NCI-H128 (cell line): Measurements from ENCODE around the gene HOXB6.

Source experiments
- DNase-seq: peaks from one replicate; lab custom pipeline; 2025; ENCODE audit not compliant: unreplicated experiment; lab: John Stamatoyannopoulos, UW

The HOXB6 gene

DNA sequence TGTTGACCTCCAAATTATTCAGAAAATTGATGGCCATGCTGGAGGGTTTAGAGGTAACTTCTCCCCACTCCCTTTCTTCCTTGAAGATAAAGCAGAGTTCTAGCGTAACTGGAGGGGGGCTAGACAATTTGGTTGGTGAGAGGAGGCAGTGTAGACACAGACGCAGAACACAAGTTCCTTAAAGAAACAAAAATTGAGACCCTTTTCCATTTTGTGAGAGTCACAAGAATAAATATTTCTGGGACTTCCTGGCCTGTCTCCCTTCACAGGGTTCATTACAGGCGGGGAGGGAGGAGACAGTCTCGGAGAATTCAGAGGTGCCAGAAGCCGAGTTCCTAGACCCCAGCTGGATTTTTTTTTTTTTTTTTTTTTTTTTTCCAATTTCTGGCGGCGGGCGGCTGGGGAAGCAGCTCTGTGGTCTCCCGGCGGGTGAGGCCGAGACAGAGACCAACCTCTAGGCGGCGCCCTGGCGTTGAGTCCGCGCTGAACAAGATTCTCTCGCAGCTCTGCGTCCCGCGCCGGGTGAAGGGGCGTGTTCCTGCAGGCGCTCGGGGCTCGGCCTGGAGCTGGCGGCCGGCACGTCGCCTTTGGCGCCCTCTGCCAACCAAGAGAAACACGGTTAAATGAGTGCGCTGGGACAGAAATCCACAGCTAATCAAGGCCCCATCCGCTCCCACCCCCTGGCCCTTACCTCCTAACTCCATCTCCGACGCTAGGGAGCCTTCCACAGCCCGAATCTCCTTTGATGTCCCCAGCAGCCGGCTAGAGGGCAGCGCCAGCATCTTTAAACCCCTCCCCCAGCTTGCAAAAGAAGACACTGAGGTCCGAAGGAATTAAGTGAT is 31.6 kb upstream of the HOXB6 start:
- no peak for DNase-seq

DNA sequence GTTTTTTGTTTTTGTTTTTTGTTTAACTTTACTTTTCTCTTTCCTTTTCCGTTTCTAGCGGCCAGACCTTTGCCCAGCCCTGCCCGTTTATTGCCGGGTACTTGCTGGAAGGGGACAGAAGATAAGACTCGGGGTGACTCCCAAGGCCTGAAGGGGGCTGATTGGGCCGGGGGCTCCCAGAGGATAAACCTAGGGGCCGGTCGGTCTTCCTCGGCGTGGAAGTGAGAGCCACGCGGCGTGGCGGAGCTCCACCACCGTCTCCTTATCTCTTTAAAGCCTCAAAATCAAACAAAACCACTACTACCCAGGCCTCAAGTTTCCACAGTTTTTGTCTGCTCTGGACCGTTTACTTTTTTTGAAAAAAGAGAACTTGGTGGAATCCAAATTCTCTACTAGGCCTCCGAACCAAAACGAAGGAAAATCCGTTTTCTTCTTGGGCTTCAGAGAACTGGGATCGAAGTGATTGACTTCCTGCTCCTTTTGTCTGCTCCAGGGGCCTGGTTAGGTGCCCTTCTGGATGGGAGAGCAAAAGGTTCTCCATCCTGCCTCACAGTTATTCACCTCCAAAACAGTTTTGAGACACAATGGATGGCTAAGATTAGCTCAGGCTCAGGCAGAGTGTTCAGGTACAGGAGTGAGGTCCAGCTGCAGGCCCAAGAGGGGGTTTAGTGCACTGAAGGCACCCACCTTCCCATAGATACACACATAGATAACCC is 29.9 kb upstream of the HOXB6 start:
- no peak for DNase-seq

DNA sequence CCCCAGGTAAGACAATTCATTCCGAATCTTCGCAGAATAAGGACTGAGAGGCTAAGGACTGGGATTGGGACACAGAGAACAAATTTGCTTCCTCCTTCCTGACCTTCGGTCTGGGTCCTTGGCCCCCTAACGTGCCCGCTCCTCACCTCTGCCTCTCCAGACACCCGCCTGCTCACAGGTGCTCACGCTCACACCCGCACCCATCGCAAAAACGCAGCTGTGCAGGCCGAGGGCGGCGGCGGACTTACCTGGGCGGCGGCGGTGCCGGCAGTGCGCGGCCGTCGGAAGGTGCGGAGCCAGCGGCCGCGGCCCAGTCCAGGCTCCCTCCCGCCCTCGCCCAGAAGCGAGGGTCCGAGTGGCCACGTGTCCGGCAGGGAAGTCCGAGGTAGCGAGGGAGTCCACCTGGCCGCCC is 28.5 kb upstream of the HOXB6 start:
- no peak for DNase-seq

DNA sequence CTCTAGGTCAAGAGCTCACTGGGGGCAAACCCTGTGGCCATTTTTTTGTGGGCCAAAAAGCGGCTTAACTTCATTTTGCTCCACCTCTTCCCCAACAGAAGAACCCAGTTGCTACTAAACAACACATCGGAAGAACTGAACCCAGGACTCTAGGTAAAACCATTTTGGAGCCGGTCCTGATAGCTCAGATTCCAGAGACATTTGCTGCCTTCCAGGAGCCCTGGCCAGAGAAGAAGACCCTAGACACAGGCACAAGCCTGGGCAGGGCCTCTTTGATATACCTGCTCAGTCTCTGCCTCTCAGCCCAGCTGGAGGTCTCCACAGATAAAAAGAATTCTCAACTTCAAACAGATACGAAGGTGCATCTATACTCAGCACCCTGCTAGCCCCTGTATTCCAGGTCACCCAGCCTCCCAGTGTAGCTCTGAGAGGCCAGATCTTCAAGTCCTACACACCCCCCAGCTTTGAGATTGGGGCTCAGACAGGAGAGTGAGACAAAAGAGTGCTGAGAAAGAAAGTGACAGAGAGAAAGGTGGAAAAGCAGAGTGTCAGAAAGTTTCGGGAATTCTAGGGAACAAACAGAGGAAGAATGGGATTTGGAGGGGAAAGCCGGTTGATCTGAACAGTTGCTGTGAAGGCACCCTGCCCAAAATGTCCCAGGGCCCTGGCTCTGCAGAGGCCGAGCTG is 27.9 kb upstream of the HOXB6 start:
- no peak for DNase-seq

DNA sequence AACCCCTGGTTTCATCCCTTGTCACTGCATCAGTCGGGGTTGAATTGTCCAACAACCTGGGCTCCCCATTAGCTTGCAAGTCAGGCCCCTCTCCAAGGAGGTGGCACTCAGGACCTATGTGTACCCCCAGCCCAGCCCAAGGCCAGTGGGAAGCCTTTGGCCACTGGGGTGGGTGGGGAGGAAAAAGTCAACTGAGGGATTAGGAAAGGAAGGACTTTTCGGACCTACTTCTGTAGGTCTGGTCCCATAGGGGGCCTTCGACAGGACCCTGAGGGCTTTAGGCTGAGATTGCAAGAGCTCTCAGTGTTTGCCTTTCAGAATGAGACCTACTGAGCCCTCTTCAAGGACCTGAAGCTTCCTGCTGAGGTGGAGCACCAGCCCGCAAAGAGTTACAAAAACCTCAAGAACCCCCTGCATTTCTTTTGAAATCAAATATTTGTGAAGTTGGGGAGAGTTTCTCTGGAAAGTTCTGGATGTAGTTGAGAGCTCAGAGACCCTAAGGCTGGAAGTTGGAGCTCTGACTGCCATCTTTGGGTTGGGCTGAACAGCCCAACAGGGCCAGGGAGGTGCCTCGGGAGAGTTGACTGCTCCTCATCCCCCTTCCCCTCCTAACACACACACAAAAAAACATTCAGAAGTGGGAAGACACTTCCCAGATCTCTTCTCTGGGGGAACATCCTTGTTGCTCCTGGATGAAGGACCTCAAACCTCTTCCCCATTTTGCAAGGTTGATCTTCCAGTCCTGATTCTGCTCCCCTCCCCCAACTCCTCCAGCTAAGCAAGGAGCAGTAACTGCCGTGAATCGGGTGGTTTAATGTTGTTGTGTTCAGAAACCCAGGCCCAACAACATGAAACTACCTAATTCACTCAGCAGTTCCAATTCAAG is 27.1 kb upstream of the HOXB6 start:
- DNase-seq = no peak

DNA sequence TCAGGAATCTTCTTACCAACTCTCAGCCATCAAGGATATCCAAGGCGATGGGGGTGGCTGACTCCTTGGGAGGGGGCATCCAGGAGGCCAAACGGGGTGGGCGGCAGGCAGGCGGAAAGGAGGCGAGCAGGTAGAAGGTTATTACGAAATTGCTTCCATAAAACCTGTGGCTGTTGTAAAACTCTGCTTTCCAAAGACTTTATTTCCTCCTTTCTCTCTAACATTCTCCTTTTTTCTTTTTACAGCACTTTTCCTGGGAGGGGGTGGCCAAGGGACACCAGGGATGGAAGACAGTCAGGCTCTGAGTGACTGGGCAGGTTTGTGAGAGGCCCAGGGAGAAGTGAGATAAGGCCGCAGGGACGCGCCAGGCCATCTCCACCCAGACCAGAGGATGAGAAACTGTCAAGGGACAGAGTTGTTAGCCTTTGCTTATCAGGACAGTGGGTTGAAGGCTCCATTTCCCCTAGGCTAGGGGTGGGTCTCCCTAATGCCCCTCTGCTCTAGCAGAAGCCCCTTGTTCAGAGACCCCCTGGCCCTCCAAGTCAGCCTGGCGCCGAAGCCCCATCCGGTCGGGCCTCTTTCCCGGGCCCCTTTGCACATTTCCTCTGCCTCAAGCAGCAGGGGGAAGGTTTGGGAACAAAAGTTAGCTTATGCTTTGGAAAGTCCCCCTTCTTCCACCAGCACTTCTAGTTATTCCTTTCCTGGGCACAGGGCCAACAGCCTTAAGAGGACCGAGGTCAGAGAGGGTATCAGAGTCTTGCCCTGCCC is 26.3 kb upstream of the HOXB6 start:
- DNase-seq = no peak

DNA sequence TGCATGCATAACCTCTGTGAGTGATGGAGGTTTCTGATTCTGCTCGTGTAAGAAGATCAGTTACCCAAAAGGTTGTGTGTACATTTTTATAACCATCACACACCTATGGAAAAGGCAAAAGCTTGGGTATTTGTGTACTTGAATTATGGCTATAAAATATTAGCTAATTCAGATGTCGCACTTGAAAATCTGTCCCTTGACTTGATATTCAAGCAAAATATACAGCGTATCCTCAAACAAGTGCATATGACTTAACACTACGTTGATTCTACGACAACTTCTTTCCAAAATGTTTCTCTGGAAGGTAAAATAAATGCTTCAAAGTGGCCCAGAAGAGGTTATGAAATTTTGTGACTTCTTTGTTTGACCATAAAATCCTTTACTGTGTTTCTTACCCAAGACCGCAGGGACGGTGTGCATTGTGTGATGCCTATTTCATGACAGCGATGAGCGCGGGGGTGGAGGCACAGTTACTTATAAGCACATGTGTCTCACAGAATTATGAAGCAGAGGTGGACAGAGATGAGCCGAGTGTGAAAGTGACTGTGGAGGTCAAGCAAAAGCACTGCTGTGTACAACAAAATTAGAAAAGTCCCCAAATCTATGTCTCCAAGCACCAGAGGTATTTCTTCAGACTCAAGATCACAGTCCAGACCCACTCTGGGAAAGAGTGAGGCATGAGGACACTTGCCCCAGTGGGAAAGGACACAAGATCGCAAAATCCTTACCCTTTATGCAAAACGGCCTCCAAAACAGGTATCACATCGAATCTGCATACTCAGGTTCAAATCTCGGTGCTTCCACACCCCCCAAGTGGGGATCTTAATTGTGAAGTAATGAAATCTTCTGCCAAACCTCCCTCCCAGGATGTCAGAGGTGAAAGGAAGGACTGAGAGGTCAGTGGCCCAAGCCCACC is 25.5 kb upstream of the HOXB6 start:
- DNase-seq = no peak

DNA sequence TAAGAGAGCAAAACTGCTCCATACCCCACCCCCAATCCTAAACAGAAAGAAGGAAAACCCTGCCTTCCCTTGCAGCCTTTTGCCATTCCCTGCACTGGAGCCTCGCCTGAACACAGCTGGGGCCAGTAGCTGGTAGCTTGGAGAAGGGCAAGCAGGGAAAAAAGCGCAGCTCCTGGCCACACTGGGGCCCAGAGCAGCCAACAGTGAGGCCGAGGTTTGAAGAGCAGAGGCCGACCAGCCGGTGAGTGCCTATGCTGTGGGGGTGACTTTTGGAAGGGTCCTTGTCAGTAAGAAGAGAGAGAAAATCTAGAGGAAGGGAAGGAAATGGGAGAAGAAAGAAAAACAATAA is 24.6 kb upstream of the HOXB6 start:
- no peak for DNase-seq

DNA sequence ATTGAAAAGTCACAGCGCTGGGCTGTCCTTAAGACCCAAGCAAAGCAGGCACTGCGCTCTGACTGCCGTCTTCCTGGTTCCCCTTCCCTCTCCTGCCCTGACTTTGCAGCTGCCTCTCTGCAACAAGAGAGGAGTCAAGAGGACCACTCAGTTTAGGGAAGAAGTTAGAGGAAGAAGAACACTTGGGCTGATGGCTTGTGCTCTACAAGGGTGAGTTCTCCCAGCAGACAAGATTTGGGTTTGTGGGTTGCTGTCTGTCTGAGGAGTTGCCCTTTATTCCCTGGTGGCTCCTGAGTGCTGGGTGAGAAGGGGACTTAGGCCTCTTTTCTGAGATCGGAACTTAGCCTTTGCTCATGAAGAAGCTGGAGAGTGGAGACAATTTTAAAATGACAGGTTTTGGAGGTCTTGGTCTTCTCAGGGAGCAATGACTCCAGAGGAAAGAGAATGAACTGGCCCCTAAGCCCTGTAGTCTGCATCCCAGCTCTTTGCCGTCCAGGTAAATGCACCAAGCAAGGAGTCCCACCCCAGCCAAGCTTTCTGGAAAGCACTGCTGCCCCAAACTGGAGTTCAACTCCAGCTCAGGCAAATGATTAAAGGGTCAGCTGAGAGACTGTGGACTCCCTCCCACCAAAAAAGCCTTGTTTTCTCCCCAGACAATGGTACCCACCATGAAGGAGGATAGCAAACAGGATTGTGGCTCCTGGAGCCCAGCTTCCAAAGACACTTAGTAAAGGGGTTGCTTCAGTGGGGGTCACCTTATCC is 24.0 kb upstream of the HOXB6 start:
- no peak for DNase-seq

DNA sequence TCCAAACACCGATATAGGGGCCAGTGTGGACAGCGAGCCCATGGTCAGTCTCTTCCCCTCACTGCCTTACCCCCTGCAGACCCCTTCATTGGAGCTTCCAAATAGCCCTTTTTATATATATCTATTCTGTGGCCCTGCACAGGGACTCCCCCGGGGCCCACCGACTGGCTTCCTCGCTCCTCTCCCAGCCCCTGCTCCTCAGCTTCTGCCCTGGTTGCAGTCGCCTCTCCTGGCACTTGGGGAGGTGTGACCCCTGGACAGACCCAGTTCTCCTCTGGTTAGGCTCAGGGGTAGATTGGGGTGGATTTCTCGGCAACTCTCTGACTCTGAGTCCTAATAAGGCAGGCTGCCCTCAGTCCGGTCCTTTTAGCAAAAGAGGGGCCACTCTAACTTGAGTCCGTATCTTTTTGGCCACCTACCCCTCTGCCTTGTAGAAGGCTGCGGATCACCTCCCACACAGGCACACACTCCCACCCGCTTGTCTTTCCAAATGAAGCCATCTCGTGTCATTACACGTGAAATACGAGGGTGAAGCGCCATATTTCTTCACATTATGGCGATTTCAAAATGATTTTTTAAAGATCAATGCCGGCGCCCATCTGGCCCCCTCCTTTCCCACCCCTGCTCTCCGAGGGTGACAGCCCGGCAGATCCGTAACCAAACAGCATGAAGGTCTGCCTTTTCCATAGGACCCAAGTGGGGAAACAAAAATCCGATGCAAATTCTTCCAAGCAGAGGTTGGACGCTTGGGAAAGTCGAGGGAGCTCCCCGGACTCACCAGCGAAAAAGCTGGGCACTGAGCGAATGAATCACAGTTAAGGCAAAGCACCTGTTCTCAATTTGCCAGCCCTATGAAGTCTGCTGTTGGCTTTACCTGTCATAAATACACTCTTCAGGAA is 23.1 kb upstream of the HOXB6 start:
- DNase-seq = no peak

DNA sequence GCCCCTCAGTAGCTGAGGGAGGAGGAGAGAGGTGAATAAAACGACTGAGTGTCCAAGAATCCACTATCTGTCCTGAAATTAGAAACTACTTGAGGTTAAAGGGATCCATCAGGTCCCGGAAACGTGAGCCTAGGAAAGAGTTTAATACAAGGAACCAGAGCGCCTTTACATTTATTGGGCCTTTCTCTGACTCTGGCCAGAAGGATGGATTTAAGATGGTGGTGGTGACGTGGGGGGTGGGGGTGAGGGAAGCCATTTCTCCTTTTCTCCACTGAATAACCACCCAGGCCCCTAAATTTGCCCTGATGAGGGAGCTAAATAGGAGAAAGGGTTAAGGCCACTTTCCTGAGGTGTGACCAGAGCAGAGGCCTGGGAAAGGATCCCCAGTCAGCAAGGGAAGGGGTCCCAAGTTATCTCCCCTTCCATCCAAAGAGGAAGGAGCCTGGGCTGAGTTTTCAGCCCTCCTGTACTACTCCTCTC is 22.4 kb upstream of the HOXB6 start:
- no peak for DNase-seq

DNA sequence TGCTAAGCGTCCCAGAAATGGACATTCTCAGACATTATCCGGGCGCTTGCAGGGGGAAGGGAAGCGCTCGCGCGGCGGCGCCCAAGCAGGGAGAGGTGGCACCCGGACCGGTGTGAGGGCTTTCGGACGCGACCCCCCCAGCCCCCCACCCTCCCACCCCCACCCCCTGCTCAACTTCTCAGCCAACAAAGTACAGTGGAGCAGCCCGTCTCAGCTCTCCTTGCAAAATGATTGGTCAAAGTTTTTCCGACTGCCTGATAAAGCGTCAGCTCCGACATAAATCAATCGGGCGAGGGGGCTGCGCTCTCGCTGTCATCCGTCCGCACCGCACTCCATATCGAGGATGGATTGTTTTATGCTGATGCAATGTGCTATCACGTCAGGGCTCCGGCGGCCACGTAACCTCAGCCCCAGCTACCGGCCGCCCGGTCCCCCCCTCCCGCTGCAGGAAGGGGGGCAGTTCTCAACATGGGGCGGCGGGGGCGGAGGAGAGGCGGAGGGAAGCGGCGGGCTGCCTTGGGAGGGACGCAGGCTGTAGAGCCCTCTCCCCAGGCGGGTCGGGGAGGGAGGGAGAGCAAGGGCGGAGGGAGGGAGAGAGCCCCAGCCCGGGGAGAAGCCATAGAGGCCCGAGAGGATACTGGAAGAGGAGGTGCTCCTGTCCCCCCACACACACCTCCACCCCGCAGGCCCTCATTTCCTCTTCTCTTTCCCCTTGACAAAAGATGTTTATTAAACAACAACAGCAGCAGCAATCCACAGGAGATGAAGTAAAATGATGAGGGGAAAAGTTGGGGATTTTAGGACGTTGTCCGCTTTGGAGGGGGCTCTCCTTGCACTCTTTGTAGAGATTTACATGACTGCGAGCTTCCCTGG is 21.7 kb upstream of the HOXB6 start, which contains the start of gene HOXB9:
TSS of gene HOXB9 (minus strand) at position 114 of the 873 bp plus-strand sequence. CDS start at position 25, 89 bp downstream.
- DNase-seq = no peak

DNA sequence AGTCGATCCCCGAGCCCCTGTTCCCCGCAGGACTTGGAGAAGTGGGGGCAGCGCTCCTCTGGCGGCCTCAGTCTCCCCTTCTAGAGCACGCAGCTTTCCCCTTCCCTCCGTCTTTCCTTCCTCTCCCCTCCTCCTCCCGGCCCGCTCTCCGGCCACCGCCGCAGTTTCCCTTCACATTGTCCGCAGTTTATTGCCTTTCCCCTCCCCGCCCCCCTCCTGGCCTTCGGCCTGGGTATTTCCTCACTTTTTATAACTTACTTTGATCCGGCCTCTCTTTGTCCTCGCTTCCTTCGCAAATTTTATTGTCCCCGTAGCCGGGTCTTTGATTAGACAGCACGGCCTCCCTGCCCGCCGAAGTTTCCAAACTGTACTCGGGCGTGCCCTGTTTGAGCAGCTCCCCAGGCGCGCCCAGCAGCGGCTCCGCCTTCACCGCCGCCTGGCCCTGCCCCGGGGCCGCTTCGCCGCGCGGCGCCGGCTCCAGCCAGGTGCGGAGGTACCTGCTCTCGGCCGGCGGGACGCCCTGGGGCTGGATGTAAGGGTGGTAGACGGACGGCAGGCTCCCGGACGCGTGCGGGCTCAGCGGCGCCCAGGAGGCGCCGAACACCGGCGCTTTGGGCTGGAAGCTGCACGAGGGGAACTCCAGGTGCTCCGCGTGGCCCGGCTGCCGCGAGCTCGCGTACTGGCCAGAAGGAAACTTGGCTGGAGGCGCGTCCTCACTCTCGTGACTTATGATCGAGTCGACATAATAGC is 20.9 kb upstream of the HOXB6 start:
- DNase-seq = no peak

DNA sequence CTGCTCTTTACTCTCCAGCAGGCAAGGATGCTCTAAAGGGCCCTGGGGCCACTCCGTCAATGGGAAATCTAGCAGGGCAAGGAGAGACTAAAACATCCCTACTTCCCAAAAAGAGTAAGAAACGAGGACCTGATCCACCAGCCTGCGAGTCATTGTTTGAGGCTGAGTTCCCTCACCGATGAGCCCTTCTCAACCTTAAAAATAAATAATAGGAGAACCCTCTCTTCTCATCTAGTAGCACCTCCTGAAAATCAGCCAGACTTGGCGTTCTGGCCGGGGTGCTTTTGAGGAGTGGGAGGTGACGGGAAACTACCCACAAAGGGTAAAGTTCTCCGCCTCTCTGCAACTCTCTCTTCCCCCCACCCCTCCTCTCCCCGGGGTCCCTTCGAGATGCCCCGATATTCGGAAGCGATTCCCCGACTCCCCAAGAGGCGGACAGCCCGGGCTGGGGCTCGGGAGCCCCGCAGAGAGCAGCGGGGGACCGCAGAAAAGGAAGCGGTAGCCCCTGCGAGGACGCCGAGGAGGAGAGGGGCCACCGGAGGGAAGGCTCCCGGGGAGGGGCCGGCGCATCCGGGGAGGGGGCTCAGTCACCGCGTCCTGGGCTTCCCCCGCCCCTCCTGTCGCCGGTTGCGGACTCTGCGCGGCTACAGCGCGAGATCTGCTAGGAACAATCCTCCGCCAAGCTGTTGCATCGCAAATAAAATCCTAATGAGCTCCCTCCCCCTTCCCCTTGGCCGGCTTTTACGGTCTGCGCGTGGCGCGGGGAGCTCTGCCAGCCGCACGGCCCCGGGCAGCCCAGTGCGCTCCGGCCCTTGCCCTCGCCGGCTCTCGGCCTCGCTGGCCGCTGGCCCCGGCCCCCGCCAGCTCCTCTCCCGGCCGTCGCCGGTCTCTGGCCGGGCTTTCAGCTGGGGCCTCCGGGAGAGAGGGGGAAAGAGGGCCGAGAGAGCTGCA is 20.0 kb upstream of the HOXB6 start:
- no peak for DNase-seq
